ENCODE results near the gene JPT2.
A peak's percentile ranks its signal among the peaks of the same experiment; 100 is the strongest.

The JPT2 gene

DNA sequence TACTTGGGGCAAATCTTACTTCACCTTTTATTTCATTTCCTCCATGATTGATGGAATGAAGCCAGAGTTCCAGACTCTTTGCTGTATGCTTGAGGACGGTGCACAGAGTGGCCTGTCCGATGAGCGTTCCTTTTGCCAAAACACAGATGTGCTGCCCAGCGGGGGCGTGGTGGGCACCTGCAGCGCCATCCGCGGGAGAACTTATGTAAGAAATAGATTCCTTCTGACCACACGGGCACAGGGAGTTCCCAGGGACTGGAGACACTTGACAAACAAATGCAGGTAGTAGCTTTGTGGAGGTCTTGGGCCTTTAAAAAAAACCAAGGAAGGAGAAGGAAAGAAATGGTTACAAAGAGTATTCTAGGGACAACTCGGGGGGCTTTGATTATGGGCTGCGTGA lies 35.3 kb upstream of the JPT2 start:
- no peak overlapping the region for H3K27ac ChIP-seq (replicated peaks; ENCODE audit: low read length)
- no peak overlapping the region for H3K4ac ChIP-seq (ENCODE audit: low read length)
- H3K27me3 ChIP-seq (ENCODE audit: control insufficient read depth in 3 of 3, insufficient read depth in 3 of 3, low read depth in 1 of 3, low read length in 3 of 3): no peaks in the 10 kb centered on the region
- H2AFZ ChIP-seq (ENCODE audit: low read length): no peak overlapping the region
- H3K18ac ChIP-seq (ENCODE audit: low read length): no peak overlapping the region
- H2BK12ac ChIP-seq (ENCODE audit: low read length): no peak overlapping the region
- no peak overlapping the region for H2BK15ac ChIP-seq (ENCODE audit: low read length)
- no peaks in the 10 kb centered on the region for H3K4me1 ChIP-seq (ENCODE audit: control insufficient read depth in 2 of 2, insufficient read depth in 1 of 2, low read depth in 1 of 2, low read length in 2 of 2)
- no peak overlapping the region for H2BK5ac ChIP-seq (ENCODE audit: low read length)
- no peak overlapping the region for H2BK120ac ChIP-seq (ENCODE audit: low read depth, low read length)
- H3K9ac ChIP-seq (ENCODE audit: low read depth, low read length, poor library complexity): no peak overlapping the region
- WGBS, 2 donors (ENCODE audit: extremely low coverage in 2 of 2, insufficient read length in 2 of 2, insufficient replicate concordance in 1 of 2): no CpG with 5 or more reads among the region's 11 CpGs
- no peak for DNase-seq (ENCODE audit: low spot score)
- H3K4me2 ChIP-seq (ENCODE audit: insufficient read depth, low read length, poor library complexity, severe bottlenecking): no peak overlapping the region
- H4K8ac ChIP-seq (ENCODE audit: low read depth, low read length): no peak overlapping the region
- H3K14ac ChIP-seq (ENCODE audit: low read length): no peak overlapping the region
- H2AK5ac ChIP-seq (ENCODE audit: low read depth, low read length): no peak overlapping the region
- H3K4me3 ChIP-seq (ENCODE audit: low read length in 2 of 2): no peak overlapping the region
- no peak overlapping the region for H4K91ac ChIP-seq (ENCODE audit: low read depth, low read length, poor library complexity)
- no peak overlapping the region for H3K23ac ChIP-seq (ENCODE audit: low read depth, low read length, poor library complexity)
- H3K9me3 ChIP-seq (replicated peaks in 1 of 2; ENCODE audit: control insufficient read depth in 2 of 2, insufficient read depth in 1 of 2, low read depth in 1 of 2, low read length in 2 of 2): peaks cover 0 to 2% of the 10 kb centered on the region in 2 donors
- H3K36me3 ChIP-seq (replicated peaks in 1 of 2; ENCODE audit: control insufficient read depth in 2 of 2, insufficient read depth in 2 of 2, low read length in 2 of 2): peaks cover 52 to 97% of the 10 kb centered on the region in 2 donors
- H3K79me1 ChIP-seq (ENCODE audit: low read depth, low read length): peaks cover 9% of the 10 kb centered on the region

DNA sequence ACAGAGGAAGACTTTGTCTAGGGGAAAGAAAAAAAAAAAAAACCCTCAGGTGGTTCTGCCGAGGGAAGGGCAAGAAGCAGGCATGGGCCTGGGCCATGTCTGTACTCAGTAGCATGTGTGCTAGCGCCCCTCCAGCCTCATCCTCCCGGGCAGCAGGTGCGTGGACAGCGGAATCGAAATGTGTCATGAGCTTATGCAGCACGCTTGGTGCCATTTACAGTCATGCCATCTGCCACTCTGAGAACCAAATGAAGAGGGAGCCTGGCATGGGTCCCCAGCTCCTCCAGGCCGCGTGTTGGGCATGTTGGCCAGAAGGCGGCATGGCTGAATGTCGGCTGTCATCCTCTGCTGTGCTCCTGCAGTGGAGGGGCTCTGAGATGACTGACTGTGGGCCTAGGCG lies 34.6 kb upstream of the JPT2 start:
- no peak overlapping the region for H4K8ac ChIP-seq (ENCODE audit: low read depth, low read length)
- no peak for DNase-seq (ENCODE audit: low spot score)
- peaks cover 45 to 96% of the 10 kb centered on the region in 2 donors for H3K36me3 ChIP-seq (replicated peaks in 1 of 2; ENCODE audit: control insufficient read depth in 2 of 2, insufficient read depth in 2 of 2, low read length in 2 of 2)
- H3K23ac ChIP-seq (ENCODE audit: low read depth, low read length, poor library complexity): no peak overlapping the region
- H3K9me3 ChIP-seq (replicated peaks in 1 of 2; ENCODE audit: control insufficient read depth in 2 of 2, insufficient read depth in 1 of 2, low read depth in 1 of 2, low read length in 2 of 2): peaks cover 0 to 2% of the 10 kb centered on the region in 2 donors
- H3K27ac ChIP-seq (replicated peaks; ENCODE audit: low read length): no peak overlapping the region
- H3K4ac ChIP-seq (ENCODE audit: low read length): no peak overlapping the region
- peak overlapping the region in 1 of 2 donors; percentile 49 for H3K4me3 ChIP-seq (ENCODE audit: low read length in 2 of 2)
- no peak overlapping the region for H2AK5ac ChIP-seq (ENCODE audit: low read depth, low read length)
- no peak overlapping the region for H3K14ac ChIP-seq (ENCODE audit: low read length)
- peak overlapping the region; percentile 52 for H3K9ac ChIP-seq (ENCODE audit: low read depth, low read length, poor library complexity)
- H2BK12ac ChIP-seq (ENCODE audit: low read length): no peak overlapping the region
- no peak overlapping the region for H3K18ac ChIP-seq (ENCODE audit: low read length)
- no peaks in the 10 kb centered on the region for H3K4me1 ChIP-seq (ENCODE audit: control insufficient read depth in 2 of 2, insufficient read depth in 1 of 2, low read depth in 1 of 2, low read length in 2 of 2)
- H2BK15ac ChIP-seq (ENCODE audit: low read length): no peak overlapping the region
- no peak overlapping the region for H2BK5ac ChIP-seq (ENCODE audit: low read length)
- no peak overlapping the region for H3K4me2 ChIP-seq (ENCODE audit: insufficient read depth, low read length, poor library complexity, severe bottlenecking)
- H2BK120ac ChIP-seq (ENCODE audit: low read depth, low read length): no peak overlapping the region
- H3K27me3 ChIP-seq (ENCODE audit: control insufficient read depth in 3 of 3, insufficient read depth in 3 of 3, low read depth in 1 of 3, low read length in 3 of 3): no peaks in the 10 kb centered on the region
- no peak overlapping the region for H4K91ac ChIP-seq (ENCODE audit: low read depth, low read length, poor library complexity)
- no peak overlapping the region for H2AFZ ChIP-seq (ENCODE audit: low read length)
- peaks cover 8% of the 10 kb centered on the region for H3K79me1 ChIP-seq (ENCODE audit: low read depth, low read length)
- WGBS, 2 donors (ENCODE audit: extremely low coverage in 2 of 2, insufficient read length in 2 of 2, insufficient replicate concordance in 1 of 2): no CpG with 5 or more reads among the region's 12 CpGs

DNA sequence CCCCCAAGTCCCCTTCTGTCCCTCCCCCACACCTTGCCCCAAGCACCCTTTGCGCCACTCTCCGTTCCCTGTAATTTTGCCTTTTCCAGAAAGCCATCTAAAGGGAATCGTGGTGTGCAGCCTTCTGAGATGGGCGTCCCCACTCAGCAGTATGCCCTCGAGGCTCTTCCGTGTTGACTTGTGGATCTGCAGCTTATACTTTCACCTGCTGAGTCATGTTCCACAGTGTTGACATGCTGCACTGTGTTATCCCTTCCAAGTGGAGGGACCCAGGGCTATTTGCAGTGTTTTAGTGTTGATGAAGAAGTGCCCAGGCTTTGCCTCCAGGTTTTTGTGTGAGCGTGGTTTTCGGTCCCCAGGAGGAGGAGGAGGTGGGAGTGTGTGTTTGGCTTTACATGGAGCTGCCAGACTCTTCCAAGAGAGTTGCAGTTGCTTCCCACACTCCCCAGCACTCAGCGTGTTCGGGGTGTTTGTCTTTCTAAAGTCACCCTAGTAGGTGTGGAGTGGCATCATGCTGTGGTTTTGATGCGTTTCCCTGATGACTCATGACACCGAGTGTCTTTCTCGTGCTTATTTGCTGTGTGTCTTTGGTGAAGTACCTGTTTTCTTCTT lies 32.1 kb upstream of the JPT2 start:
- H2BK12ac ChIP-seq (ENCODE audit: low read length): no peak overlapping the region
- H2BK5ac ChIP-seq (ENCODE audit: low read length): no peak overlapping the region
- peaks cover 5% of the 10 kb centered on the region for H3K79me1 ChIP-seq (ENCODE audit: low read depth, low read length)
- no peak overlapping the region for H2AK5ac ChIP-seq (ENCODE audit: low read depth, low read length)
- no peak overlapping the region for H3K4me3 ChIP-seq (ENCODE audit: low read length in 2 of 2)
- no CpG with 5 or more reads among the region's 13 CpGs for WGBS, 2 donors (ENCODE audit: extremely low coverage in 2 of 2, insufficient read length in 2 of 2, insufficient replicate concordance in 1 of 2)
- no peak overlapping the region for H3K23ac ChIP-seq (ENCODE audit: low read depth, low read length, poor library complexity)
- H3K27ac ChIP-seq (replicated peaks; ENCODE audit: low read length): no peak overlapping the region
- H2BK15ac ChIP-seq (ENCODE audit: low read length): no peak overlapping the region
- no peak overlapping the region for H4K91ac ChIP-seq (ENCODE audit: low read depth, low read length, poor library complexity)
- H3K27me3 ChIP-seq (ENCODE audit: control insufficient read depth in 3 of 3, insufficient read depth in 3 of 3, low read depth in 1 of 3, low read length in 3 of 3): no peaks in the 10 kb centered on the region
- no peak overlapping the region for H3K4me2 ChIP-seq (ENCODE audit: insufficient read depth, low read length, poor library complexity, severe bottlenecking)
- no peak overlapping the region for H2AFZ ChIP-seq (ENCODE audit: low read length)
- no peak overlapping the region for H3K18ac ChIP-seq (ENCODE audit: low read length)
- no peak overlapping the region for H4K8ac ChIP-seq (ENCODE audit: low read depth, low read length)
- H3K36me3 ChIP-seq (replicated peaks in 1 of 2; ENCODE audit: control insufficient read depth in 2 of 2, insufficient read depth in 2 of 2, low read length in 2 of 2): peaks cover 40 to 87% of the 10 kb centered on the region in 2 donors
- peaks cover 0 to 2% of the 10 kb centered on the region in 2 donors for H3K9me3 ChIP-seq (replicated peaks in 1 of 2; ENCODE audit: control insufficient read depth in 2 of 2, insufficient read depth in 1 of 2, low read depth in 1 of 2, low read length in 2 of 2)
- DNase-seq (ENCODE audit: low spot score): no peak
- no peak overlapping the region for H2BK120ac ChIP-seq (ENCODE audit: low read depth, low read length)
- no peak overlapping the region for H3K9ac ChIP-seq (ENCODE audit: low read depth, low read length, poor library complexity)
- no peak overlapping the region for H3K14ac ChIP-seq (ENCODE audit: low read length)
- no peaks in the 10 kb centered on the region for H3K4me1 ChIP-seq (ENCODE audit: control insufficient read depth in 2 of 2, insufficient read depth in 1 of 2, low read depth in 1 of 2, low read length in 2 of 2)
- H3K4ac ChIP-seq (ENCODE audit: low read length): no peak overlapping the region

DNA sequence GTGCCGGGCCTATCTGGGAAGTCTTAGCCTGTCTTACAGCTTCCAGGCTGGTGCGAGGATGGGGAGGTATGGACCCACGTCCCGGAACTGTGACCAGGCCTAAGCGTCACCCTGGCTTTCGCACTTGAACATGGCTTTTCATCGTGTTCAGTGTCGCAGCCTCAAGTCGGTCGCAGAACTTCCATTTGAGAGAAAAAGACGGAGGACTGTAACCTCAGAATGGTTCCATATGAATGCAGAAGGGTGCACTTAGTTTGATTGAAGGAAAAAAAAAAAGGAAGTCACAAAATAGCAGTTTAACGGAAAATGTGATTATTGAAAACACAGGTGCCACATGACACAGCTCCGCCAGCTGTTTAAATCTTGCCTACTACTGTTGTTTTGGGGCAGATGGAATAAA lies 30.2 kb upstream of the JPT2 start:
- H3K79me1 ChIP-seq (ENCODE audit: low read depth, low read length): peaks cover 6% of the 10 kb centered on the region
- H3K4me2 ChIP-seq (ENCODE audit: insufficient read depth, low read length, poor library complexity, severe bottlenecking): no peak overlapping the region
- no peak overlapping the region for H3K4ac ChIP-seq (ENCODE audit: low read length)
- H3K9ac ChIP-seq (ENCODE audit: low read depth, low read length, poor library complexity): no peak overlapping the region
- H3K14ac ChIP-seq (ENCODE audit: low read length): no peak overlapping the region
- H3K27me3 ChIP-seq (ENCODE audit: control insufficient read depth in 3 of 3, insufficient read depth in 3 of 3, low read depth in 1 of 3, low read length in 3 of 3): no peaks in the 10 kb centered on the region
- no peak overlapping the region for H2BK15ac ChIP-seq (ENCODE audit: low read length)
- H3K23ac ChIP-seq (ENCODE audit: low read depth, low read length, poor library complexity): no peak overlapping the region
- no peak for DNase-seq (ENCODE audit: low spot score)
- no peak overlapping the region for H3K27ac ChIP-seq (replicated peaks; ENCODE audit: low read length)
- peaks cover 0 to 4% of the 10 kb centered on the region in 2 donors for H3K9me3 ChIP-seq (replicated peaks in 1 of 2; ENCODE audit: control insufficient read depth in 2 of 2, insufficient read depth in 1 of 2, low read depth in 1 of 2, low read length in 2 of 2)
- peaks cover 41 to 87% of the 10 kb centered on the region in 2 donors for H3K36me3 ChIP-seq (replicated peaks in 1 of 2; ENCODE audit: control insufficient read depth in 2 of 2, insufficient read depth in 2 of 2, low read length in 2 of 2)
- H2BK5ac ChIP-seq (ENCODE audit: low read length): no peak overlapping the region
- no peak overlapping the region for H4K91ac ChIP-seq (ENCODE audit: low read depth, low read length, poor library complexity)
- H2AFZ ChIP-seq (ENCODE audit: low read length): no peak overlapping the region
- no peak overlapping the region for H3K4me3 ChIP-seq (ENCODE audit: low read length in 2 of 2)
- no peak overlapping the region for H4K8ac ChIP-seq (ENCODE audit: low read depth, low read length)
- no CpG with 5 or more reads among the region's 13 CpGs for WGBS, 2 donors (ENCODE audit: extremely low coverage in 2 of 2, insufficient read length in 2 of 2, insufficient replicate concordance in 1 of 2)
- no peaks in the 10 kb centered on the region for H3K4me1 ChIP-seq (ENCODE audit: control insufficient read depth in 2 of 2, insufficient read depth in 1 of 2, low read depth in 1 of 2, low read length in 2 of 2)
- no peak overlapping the region for H2AK5ac ChIP-seq (ENCODE audit: low read depth, low read length)
- H3K18ac ChIP-seq (ENCODE audit: low read length): no peak overlapping the region
- no peak overlapping the region for H2BK120ac ChIP-seq (ENCODE audit: low read depth, low read length)
- no peak overlapping the region for H2BK12ac ChIP-seq (ENCODE audit: low read length)
